GM23338 (cell line): Measurements from ENCODE around the gene SLC35A3. TPM values are rescaled to one million over a fixed set of nuclear protein-coding genes. Genes with fewer than 3 reads are reported as not detected.

Source experiments
- ATAC-seq: fragments of 200-7000 bp; cut with Tn5 transposase; 3 replicates; pipeline ENCODE4 v1.9.1; 2020
- DNase-seq: peaks from one replicate; pipeline ENCODE4 v3.0.0-alpha.2; 2015; ENCODE audit warnings: low spot score
- H2AFZ ChIP-seq: fragments of 200-600 bp; sonication (generic); 2 replicates; pipeline ENCODE4 v1.8.0; 2016; ENCODE audit warnings: antibody characterized with exemption, mild to moderate bottlenecking, moderate library complexity
- H3F3A ChIP-seq: fragments of 200-600 bp; sonication (generic); replicated peaks from 2 replicates; pipeline ENCODE4 v1.8.0; 2017; ENCODE audit warnings: antibody characterized with exemption, mixed run types, low read depth
- H3K27ac ChIP-seq: fragments of 200-600 bp; sonication (generic); 2 replicates; pipeline ENCODE4 v1.6.1; 2016; ENCODE audit warnings: low read depth
- H3K27me3 ChIP-seq: fragments of 200-600 bp; sonication (generic); 2 replicates; pipeline ENCODE4 v1.8.0; 2016; ENCODE audit warnings: mild to moderate bottlenecking, mixed run types, moderate library complexity; ENCODE audit not compliant: insufficient read depth
- H3K36me3 ChIP-seq: fragments of 200-600 bp; sonication (generic); 2 replicates; pipeline ENCODE4 v1.8.0; 2016; ENCODE audit warnings: mild to moderate bottlenecking; ENCODE audit not compliant: insufficient read depth
- H3K4me1 ChIP-seq: fragments of 200-600 bp; sonication (generic); 2 replicates; pipeline ENCODE4 v1.8.0; 2016; ENCODE audit warnings: mild to moderate bottlenecking, moderate library complexity; ENCODE audit not compliant: insufficient read depth
- H3K4me2 ChIP-seq: fragments of 200-600 bp; sonication (generic); 2 replicates; pipeline ENCODE4 v1.7.1; 2017; ENCODE audit warnings: mixed run types
- H3K4me3 ChIP-seq: fragments of 200-600 bp; sonication (generic); 2 replicates; pipeline ENCODE4 v1.6.1; 2016; ENCODE audit warnings: mixed run types
- H3K79me2 ChIP-seq: fragments of 200-600 bp; sonication (generic); replicated peaks from 2 replicates; pipeline ENCODE4 v1.8.0; 2017; ENCODE audit warnings: mild to moderate bottlenecking; ENCODE audit not compliant: insufficient read depth
- H3K9me2 ChIP-seq: fragments of 200-600 bp; sonication (generic); 2 replicates; pipeline ENCODE4 v1.8.0; 2017; ENCODE audit not compliant: insufficient read depth
- H4K20me1 ChIP-seq: fragments of 200-600 bp; sonication (generic); replicated peaks from 2 replicates; pipeline ENCODE4 v1.8.0; 2017; ENCODE audit warnings: mild to moderate bottlenecking; ENCODE audit not compliant: insufficient read depth
- H3K27ac Mint-ChIP-seq: 2 replicates; pipeline ENCODE4 v1.8.0; 2020; ENCODE audit warnings: inconsistent platforms, mild to moderate bottlenecking, moderate library complexity, mixed read lengths
- H3K27me3 Mint-ChIP-seq: 3 replicates; pipeline ENCODE4 v1.8.0; 2022; ENCODE audit warnings: low read depth, mild to moderate bottlenecking, moderate library complexity, mixed read lengths, inconsistent platforms; ENCODE audit not compliant: insufficient read depth, poor library complexity
- H3K36me3 Mint-ChIP-seq: 3 replicates; pipeline ENCODE4 v1.8.0; 2021; ENCODE audit warnings: low read depth, mild to moderate bottlenecking, inconsistent platforms, moderate library complexity, mixed read lengths
- H3K4me1 Mint-ChIP-seq: 3 replicates; pipeline ENCODE4 v1.8.0; 2020; ENCODE audit warnings: mild to moderate bottlenecking, inconsistent platforms, mixed read lengths
- H3K4me3 Mint-ChIP-seq: 3 replicates; pipeline ENCODE4 v1.8.0; 2021; ENCODE audit warnings: moderate library complexity, mild to moderate bottlenecking, inconsistent platforms, mixed read lengths
- H3K9me3 Mint-ChIP-seq: 3 replicates; pipeline ENCODE4 v1.8.0; 2020; ENCODE audit warnings: moderate library complexity, mild to moderate bottlenecking, inconsistent platforms, mixed read lengths
- CREB1 ChIP-seq: fragments of 250-450 bp; sonication (Bioruptor Pico); IDR thresholded peaks from 2 replicates; pipeline ENCODE4 v1.5.0; 2020; ENCODE audit warnings: low read depth, mild to moderate bottlenecking, moderate library complexity
- CTCF ChIP-seq, 2 experiments: fragments of 200-600 bp in 1 of 2; sonication (generic) in 1 of 2; conservative IDR thresholded peaks; 2 replicates each; pipeline versions ENCODE4 v1.5.1 to v1.6.1; 2016 to 2017; ENCODE audit warnings: antibody characterized with exemption in 2 of 2, low read depth in 2 of 2, mild to moderate bottlenecking in 2 of 2, moderate library complexity in 1 of 2
- ETS1 ChIP-seq: IDR thresholded peaks from 2 replicates; pipeline ENCODE4 v1.6.1; 2016; ENCODE audit warnings: antibody characterized with exemption
- EZH2 ChIP-seq: fragments of 200-600 bp; sonication (generic); IDR thresholded peaks from one replicate; pipeline ENCODE4 v1.8.0; 2017; ENCODE audit warnings: antibody characterized with exemption, mild to moderate bottlenecking, low read depth; ENCODE audit not compliant: unreplicated experiment
- EZH2phosphoT487 ChIP-seq: fragments of 200-600 bp; sonication (generic); IDR thresholded peaks from one replicate; pipeline ENCODE4 v1.8.1; 2018; ENCODE audit warnings: antibody characterized with exemption; ENCODE audit not compliant: unreplicated experiment
- JUNB ChIP-seq: IDR thresholded peaks from one replicate; pipeline ENCODE4 v1.6.1; 2016; ENCODE audit warnings: antibody characterized with exemption; ENCODE audit not compliant: unreplicated experiment
- NANOG ChIP-seq: IDR thresholded peaks from 2 replicates; pipeline ENCODE4 v1.6.1; 2016; ENCODE audit warnings: antibody characterized with exemption, borderline replicate concordance
- POLR2AphosphoS5 ChIP-seq: IDR thresholded peaks from 2 replicates; pipeline ENCODE4 v1.6.1; 2016; ENCODE audit warnings: antibody characterized with exemption, low read depth
- REST ChIP-seq: IDR thresholded peaks from one replicate; pipeline ENCODE4 v1.6.1; 2018; ENCODE audit warnings: antibody characterized with exemption; ENCODE audit not compliant: unreplicated experiment
- STAT1 ChIP-seq: IDR thresholded peaks from one replicate; pipeline ENCODE4 v1.6.1; 2016; ENCODE audit warnings: antibody characterized with exemption; ENCODE audit not compliant: unreplicated experiment
- ZNF114 ChIP-seq: fragments of 250-450 bp; sonication (Bioruptor Pico); IDR thresholded peaks from 2 replicates; pipeline ENCODE4 v1.5.0; 2020; ENCODE audit warnings: mild to moderate bottlenecking, moderate library complexity
- ZNF331 ChIP-seq: fragments of 250-450 bp; sonication (Bioruptor Pico); IDR thresholded peaks from 2 replicates; pipeline ENCODE4 v1.5.0; 2020; ENCODE audit warnings: low read depth, mild to moderate bottlenecking, moderate library complexity
- ZNF462 ChIP-seq: fragments of 250-450 bp; sonication (Bioruptor Pico); IDR thresholded peaks from 2 replicates; pipeline ENCODE4 v1.5.0; 2020; ENCODE audit warnings: mild to moderate bottlenecking, moderate library complexity
- polyA plus RNA-seq: library from polyadenylated mRNA; unstranded; fragments of >200 nt; fragmentation: Nextera tagmentation; extraction: Ambion mirVana; gene quantifications from 2 replicates; pipeline ENCODE4 v1.2.1, GENCODE V29; 2016
- total RNA-seq: library from RNA; depleted of rRNA; stranded (reverse); fragments of >200 nt; shearing (Covaris generic); gene quantifications from 2 replicates; pipeline ENCODE4 v1.2.3, GENCODE V29; 2014

SLC35A3 gene
- total and polyA plus RNA-seq, 2 experiments from 2014 or later = 7.6 to 27.2 TPM

- H2AFZ ChIP-seq = no peak overlapping the region
- no peak overlapping the region for H3K4me3 Mint-ChIP-seq
- peaks cover 38% of the 10 kb centered on the region; the same call in 2 of the 3 replicates for H3K36me3 Mint-ChIP-seq
- no peak overlapping the region for H3K4me3 ChIP-seq
- no peaks in the 10 kb centered on the region for H3K27me3 ChIP-seq
- H4K20me1 ChIP-seq = no peaks in the 10 kb centered on the region; the same call in 1 of the 2 replicates
- peak overlapping the region; percentile 63; the same call in 1 of the 2 replicates for H3K27ac Mint-ChIP-seq
- H3F3A ChIP-seq = no peaks in the 10 kb centered on the region
- no peaks in the 10 kb centered on the region for H3K36me3 ChIP-seq
- peaks cover 27% of the 10 kb centered on the region for H3K79me2 ChIP-seq
- TF ChIP-seq REST (no peak), POLR2AphosphoS5 (no peak), EZH2 (no peak), CREB1 (no peak), JUNB (no peak), EZH2phosphoT487 (no peak), ZNF114 (CRISPR knock-in tag) (no peak), NANOG (no peak), ETS1 (no peak), ZNF331 (CRISPR knock-in tag) (no peak), STAT1 (no peak), ZNF462 (no peak), CTCF (conservative IDR thresholded peaks at IDR 0.05; ENCODE audit: low read depth in 2 of 2) (no peak)
- H3K4me2 ChIP-seq = no peak overlapping the region
- no peaks in the 10 kb centered on the region; the same call in 2 of the 3 replicates for H3K4me1 Mint-ChIP-seq
- H3K9me3 Mint-ChIP-seq = peaks cover 14% of the 10 kb centered on the region; the same call in 2 of the 3 replicates
- H3K4me1 ChIP-seq = no peaks in the 10 kb centered on the region
- H3K27me3 Mint-ChIP-seq = peaks cover 2% of the 10 kb centered on the region
- DNase-seq (no peak), ATAC-seq (no peak)
- no peak overlapping the region for H3K27ac ChIP-seq
- no peaks in the 10 kb centered on the region for H3K9me2 ChIP-seq
Measured at GRCh38 chr1:99992044-99992722, 22.4 kb downstream of the SLC35A3 start.
